GOT3 (cell line): Measurements from ENCODE around the gene ALDH4A1.
"Not testable (repeated sequence)": the region's sequence is repeated elsewhere in the genome, so short reads cannot be mapped to it uniquely, and the experiment has no call there.

Experiments
- DNase-seq: peaks from one replicate; lab custom pipeline; 2025; ENCODE audit warnings: mixed read lengths; lab: John Stamatoyannopoulos, UW

Gene ALDH4A1

GRCh38 chr1:18901147-18901951 lies 1.0 kb downstream of the ALDH4A1 start:
- no peak for DNase-seq

DNA sequence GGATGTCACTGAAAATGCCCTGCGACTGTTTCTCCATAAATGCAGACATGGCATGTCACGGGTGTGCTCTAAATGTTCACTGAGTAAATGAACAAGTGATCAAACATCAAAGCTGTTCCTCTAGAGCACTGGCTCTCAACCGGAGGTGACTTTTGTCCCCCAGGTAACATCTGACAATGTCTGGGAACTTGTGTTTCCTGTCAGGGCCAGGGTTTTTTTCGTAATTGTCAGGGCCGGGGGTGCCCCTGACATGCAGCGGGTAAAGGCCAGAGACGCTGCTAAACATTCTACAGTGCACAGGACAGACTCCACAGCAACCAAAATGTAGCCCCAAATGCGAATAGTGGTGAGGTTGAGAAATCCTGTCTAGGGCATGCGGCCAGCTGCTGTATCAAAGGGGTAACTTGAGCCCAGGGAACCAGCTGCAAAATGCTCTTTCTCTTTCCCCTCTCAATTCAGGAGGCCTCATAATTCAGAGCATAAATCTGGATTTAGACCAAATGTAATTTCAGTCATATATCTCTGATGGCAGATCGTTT lies 2.0 kb downstream of the ALDH4A1 start:
- DNase-seq = no peak

DNA sequence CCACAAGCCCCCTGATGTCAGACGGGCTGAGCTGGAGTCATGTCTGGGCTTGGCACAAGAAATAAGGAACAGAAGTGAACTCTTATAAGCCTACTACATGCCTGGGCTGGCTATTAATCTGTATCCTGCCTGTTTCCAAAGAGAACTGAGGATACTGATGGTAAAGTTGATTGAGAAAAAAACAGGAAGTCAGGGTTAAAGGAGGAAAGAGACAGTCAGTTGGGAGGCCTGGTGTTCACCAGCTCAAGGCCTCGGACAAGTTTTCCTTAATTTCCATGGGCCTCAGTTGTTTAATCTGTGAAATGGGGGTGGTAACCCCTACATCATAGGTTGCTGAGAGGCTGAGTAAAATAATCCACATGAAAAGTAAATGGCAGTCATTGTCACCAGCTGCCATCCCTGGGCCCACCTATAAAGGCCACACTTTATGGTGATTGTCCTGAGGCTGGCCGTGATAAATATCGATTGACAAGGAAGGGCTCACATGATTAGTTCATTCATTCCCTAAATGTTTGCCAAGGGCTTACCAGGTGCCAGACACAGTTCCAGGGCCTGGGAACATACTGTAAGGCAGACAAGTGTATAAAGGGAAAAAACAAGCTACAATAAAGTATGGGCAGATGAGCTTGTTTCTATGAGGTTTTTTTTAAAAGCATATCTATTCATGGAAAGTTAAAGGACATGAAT lies 2.8 kb downstream of the ALDH4A1 start:
- DNase-seq = no peak

- DNase-seq = no peak
These were observed 3.8 kb downstream of the ALDH4A1 start for GRCh38 chr1:18898567-18898966.

DNA sequence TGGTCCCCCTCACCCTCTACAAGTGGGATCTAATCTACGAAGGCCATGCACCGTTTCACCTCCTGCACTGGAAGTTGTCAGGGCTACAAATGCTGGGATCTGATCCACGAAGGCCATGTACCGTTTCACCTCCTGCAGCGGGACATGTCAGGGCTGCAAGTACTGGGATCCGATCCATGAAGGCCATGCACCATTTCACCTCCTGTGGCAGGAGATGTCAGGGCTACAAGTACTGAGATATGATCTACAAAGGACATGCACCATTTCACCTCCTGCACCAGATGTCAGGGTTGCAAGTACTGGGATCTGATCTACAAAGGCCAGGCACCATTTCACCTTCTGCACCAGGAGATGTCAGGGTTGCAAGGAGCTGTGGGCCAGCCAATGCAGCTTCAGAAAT lies 7.0 kb downstream of the ALDH4A1 start:
- DNase-seq = no peak

DNA sequence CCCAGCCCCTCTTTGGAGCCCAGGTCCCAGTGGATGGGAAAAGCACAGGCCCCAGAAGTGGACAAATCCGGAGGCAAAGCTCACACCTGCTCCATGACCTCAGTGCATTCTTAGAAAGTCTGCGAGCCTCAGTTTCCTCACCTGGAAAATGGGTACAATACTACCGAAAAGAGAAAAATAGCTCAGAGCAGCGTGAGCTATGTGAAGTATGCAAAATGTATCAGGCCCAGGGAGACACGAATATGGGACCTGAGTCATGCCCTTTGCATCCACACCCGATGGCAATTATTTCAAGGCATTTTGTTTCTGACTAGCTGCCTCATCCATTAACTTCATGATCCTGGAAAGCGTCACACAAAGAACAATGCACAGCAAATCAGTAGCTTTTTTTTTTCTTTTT lies 9.2 kb downstream of the ALDH4A1 start:
- no peak for DNase-seq

- not testable (repeated sequence) for DNase-seq
These were observed 10.5 kb downstream of the ALDH4A1 start for GRCh38 chr1:18891858-18892257.

GRCh38 chr1:18891426-18891780 lies 11.0 kb downstream of the ALDH4A1 start:
- no peak for DNase-seq

DNA sequence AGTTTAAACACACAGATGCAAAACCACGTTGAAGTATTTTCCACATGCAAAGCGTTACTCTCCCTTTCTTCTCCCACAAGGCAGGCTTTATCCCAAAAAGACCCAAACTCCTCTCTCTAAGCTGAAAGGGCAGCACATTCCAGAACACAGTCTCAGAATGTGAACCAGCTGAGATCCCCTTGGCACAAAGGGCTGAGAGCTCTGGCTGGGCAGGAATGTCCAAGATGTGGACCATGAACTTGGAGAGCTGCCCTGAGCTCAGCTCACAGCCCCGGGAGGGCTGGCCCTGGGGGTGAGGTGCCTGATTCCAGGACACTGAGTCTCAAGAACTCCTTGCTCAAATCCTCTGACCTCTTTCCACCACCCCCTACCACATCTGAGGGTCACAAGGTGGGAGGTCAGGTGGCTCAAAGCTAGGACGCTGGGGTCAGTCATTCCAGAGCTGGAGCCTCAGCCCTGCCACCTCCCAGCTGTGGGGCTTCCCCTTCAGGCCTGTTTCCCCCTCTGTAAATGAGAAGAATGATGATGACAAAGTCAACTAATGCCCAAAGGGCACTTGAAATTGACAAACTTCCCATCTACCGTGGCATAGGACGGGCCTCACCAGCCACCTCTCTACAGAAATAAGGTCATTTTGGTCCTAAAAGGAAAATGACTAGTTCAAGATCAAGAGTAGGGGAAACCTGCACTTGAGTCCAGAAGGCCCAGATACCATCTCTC lies 11.5 kb downstream of the ALDH4A1 start:
- DNase-seq = no peak

DNA sequence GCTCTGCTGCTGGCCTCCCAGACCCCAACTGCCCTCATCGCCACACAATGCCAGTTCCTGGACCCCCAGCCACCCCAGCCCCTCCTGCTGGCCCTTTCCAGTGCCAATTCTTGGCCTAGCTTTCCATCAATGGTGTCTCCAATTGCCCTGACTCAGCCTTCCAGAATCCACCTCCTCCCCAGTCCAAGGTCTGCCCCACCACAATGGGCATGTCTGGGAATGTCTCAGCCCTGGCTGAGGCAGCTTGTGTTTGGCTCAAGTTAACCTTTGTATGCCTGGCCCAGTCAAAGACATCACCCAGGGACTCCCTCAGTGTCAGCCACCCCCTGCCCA lies 16.4 kb downstream of the ALDH4A1 start:
- DNase-seq = no peak

DNA sequence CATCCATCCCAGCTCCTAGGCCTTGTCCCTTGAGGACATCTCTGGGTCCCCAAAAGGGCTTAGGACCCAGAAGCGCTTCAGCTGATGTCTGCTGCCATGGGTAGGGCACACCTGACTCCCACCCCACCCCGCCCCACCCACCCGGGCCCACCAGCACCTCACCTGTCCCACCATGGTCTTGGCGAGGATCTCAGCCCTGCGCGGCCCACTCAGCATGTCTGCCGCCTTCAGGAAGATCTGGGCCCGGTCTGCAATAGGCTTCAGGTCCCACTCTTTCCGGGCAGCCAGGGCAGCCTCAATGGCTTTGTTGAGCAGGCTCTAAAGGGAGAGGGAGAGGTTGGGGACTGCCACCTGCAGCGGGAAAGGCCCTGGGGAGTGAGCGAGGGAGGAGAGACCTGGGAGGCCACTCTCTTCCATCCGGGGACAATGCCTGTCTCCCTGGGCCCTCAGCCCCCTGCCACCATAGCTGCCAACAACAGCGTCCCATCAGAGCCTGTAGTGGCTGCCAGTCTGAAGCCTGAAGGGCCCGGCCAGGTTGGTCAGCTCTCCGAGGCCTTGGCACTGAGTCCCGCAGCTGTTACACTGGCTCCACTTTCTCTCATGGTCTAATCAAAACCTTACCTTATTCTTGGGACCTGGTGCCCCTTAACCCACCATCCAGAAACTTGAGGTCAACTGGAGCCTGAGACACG lies 16.9 kb downstream of the ALDH4A1 start:
- no peak for DNase-seq

GRCh38 chr1:18884727-18885126 lies 17.6 kb downstream of the ALDH4A1 start:
- DNase-seq = no peak

DNA sequence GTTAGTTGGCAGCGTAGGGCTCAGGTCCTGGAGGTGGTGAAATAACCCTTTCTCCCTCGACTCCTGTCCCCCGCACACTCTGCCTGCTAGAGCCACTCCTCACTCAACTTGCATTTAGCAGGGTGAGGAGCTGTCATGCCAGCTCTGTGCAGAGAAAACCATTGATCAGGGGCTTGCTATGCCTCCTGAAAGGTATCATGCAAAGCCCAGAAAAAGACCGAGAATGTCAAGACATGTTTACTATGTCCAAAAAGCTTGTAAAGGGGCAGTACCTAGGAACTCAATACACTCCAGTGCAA lies 18.0 kb downstream of the ALDH4A1 start:
- no peak for DNase-seq

DNA sequence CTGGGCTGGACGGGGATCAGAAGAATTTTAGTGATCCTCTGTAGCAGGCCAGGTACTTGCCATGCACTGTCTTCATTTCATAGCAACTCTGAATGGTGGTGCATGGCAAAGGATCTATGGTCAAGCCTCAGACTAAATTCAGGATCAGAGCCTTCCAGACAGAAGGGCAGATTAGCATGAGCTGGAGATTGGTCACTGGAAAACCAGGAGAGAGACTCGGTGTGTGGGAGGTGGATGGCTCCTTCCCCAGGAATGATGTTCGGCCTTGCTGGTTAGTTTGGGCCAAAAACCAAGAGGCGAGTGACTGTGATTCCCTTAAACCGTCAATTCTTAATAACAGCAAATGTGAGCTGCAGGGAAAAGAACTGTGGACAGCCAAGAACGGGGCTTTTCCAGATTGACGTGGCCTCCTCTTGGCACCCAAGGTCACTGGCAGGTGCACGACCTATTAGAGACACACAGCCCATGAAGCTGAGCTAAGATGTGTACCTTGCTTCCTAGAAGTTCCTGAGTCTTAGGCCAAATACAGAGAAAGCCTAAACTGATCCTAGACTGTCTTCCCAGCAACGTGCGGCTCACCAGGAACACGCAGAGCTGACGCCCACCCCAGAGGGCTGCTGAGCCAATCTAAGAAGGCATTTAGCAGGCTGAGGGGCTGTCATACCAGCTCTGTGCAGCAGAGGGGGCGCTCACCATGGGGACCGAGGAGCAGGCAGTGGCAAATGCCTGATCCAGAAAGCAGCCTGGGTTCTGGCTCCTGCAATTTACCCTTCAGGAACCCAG lies 18.5 kb downstream of the ALDH4A1 start:
- no peak for DNase-seq

DNA sequence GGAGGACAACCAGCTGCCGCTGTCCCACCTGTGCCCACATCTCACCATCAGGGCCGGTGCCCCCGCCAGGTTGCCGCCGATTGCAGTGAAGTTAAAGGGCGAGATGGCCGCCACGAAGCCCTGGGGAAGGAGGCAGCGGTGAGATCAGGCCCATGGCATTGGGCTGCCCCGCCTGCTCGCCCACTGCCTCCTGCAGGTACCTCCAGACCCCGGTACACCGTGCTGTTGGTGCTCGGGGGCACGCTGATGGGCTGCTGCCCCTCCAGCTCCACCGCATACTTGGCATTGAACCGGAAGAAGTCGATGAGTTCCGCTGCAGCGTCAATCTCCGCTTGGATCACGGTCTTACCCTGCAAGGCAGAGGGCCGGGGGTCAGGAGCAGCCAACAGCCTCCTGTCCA lies 19.3 kb downstream of the ALDH4A1 start:
- no peak for DNase-seq

DNA sequence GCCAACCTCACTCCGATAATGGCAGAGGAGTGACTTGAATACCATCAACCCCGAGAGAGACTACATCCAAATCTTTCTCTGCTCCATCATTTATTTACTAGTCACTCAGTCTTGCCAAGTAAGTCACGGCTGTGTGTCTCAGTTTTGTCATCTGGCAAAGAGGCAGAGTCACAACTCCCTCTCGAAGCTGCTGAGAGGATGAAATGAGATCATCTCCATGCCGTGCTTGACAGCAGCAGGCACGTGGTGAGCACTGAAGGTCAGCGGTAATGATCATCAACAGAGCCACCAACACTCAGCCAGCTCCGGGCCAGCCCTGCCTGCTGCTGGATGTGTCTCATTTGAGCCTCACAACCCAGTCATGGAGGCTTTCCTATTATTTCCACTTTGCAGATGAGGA lies 19.9 kb downstream of the ALDH4A1 start:
- DNase-seq = no peak

GRCh38 chr1:18881642-18882431 lies 20.5 kb downstream of the ALDH4A1 start:
- no peak for DNase-seq

DNA sequence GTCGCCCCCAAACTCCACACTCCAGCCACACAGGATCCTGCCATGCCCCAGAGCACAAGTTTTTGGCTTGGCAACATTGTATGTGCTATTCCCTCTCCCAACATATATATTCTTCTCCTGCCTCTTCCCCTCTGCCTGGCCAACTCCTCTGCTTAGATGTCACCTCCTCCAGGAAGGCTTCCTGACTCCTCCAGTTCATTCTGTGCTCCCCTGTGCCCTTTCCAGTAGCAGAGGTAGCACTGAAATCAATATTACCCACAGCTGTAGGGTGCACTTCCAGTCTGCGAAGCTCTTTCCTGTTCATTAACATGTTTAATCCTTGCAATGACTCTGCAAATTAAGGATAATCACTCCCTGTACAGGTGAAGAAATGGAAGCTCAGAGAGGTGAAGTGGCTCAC lies 21.2 kb downstream of the ALDH4A1 start:
- no peak for DNase-seq

DNA sequence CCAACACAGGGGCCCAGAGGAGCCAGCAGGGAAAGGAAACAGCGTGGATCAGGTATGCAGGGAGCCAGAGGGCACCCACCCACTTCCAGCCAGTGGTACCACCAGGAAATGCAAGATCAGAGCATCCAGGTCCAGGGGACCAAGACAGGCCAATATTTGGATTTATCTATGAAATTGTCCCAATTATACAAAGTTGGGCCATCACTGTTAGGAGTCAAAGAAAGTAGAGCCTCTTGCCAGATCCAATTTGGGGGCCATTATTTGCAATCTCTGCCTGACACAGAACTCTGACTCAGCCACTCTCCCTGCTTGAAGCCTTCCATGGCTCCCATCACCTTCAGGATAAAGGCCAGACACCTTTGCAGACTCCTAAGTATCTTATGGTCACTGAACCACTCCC lies 21.8 kb downstream of the ALDH4A1 start:
- DNase-seq = no peak

GRCh38 chr1:18879791-18880309 lies 22.5 kb downstream of the ALDH4A1 start:
- no peak for DNase-seq
